ENCODE measurements around the gene ACADS. TPM values are rescaled to one million over a fixed set of nuclear protein-coding genes. Genes with fewer than 3 reads are reported as not detected.

The ACADS gene
- total RNA-seq, 1 donor from 2014 or later = 58.5 TPM

DNA sequence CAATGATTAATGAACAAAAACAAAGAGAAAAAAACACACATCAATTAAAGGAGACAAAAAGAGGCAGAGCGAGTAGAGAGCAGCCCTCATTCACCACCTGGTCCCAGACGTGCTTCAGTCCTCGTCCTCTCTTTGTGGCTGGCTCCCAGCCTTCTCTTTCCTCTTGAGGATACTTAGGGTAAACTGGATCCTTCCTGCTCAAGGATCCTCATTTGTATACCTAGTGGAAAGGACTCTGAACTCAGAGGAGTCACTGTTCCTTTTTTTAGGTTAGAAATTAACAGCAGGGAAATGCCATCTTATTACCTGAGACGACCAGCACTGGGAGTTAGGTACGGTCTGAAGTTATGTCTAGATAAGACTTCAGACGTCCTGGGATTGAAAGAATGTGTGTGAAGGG, 29.0 kb upstream of the ACADS start:
- H3K4me1 ChIP-seq = no peaks in the 10 kb centered on the region
- H3K36me3 ChIP-seq = peaks cover 56 to 74% of the 10 kb centered on the region in 2 donors
- no peaks in the 10 kb centered on the region for H3K27me3 ChIP-seq
- TF ChIP-seq, protein P1, sequence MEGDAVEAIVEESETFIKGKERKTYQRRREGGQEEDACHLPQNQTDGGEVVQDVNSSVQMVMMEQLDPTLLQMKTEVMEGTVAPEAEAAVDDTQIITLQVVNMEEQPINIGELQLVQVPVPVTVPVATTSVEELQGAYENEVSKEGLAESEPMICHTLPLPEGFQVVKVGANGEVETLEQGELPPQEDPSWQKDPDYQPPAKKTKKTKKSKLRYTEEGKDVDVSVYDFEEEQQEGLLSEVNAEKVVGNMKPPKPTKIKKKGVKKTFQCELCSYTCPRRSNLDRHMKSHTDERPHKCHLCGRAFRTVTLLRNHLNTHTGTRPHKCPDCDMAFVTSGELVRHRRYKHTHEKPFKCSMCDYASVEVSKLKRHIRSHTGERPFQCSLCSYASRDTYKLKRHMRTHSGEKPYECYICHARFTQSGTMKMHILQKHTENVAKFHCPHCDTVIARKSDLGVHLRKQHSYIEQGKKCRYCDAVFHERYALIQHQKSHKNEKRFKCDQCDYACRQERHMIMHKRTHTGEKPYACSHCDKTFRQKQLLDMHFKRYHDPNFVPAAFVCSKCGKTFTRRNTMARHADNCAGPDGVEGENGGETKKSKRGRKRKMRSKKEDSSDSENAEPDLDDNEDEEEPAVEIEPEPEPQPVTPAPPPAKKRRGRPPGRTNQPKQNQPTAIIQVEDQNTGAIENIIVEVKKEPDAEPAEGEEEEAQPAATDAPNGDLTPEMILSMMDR (IDR thresholded peaks at IDR 0.05) = no peak
- DNase-seq (ENCODE audit: low spot score in 2 of 2) = no peak
- no peak overlapping the region for H3K4me3 ChIP-seq
- H3K9me3 ChIP-seq = no peaks in the 10 kb centered on the region
- intact Hi-C loops (cut with DNase I) = no loop called here
- no peak overlapping the region for H3K27ac ChIP-seq

DNA sequence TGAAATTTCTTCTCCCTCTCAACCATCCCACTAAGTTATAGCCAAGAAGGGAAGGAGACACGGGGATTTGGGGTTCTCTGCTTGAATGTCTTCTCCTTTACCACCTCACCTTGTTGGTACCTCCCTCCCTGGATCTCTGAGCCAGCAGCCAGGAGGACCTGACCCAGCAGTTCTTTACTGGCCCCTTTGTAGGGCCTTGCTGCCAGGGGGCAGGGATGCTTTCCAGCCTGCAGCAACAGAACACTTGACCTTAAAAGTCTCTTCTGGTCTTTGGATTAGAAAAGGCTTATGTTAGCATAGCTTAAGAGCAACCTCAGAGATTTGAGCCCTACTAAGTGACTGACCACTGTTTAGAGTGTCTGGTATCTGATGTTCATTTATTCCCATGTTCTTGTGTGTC, 28.3 kb upstream of the ACADS start:
- intact Hi-C loops (cut with DNase I) = no loop called here
- DNase-seq (ENCODE audit: low spot score in 2 of 2) = no peak

DNA sequence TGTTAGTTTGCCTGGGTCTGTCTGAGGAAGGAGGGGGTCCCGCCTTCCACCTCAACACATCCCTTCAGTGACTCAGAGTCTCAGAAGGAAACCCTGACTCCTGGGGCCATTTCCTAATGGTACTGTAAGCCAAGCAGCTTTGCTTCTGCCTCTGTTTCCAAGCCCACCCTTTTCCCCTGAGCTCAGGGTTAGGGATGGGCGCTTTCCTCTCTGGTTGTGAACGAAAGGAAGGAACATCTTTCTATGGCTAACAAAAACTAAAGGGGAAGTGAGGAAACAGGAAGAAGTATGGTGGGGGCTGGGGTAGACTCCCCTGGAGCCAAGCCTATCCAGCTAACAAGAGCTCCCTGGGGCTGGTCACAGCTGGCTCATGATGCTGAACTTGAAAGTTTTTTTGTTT, 27.0 kb upstream of the ACADS start:
- Histone ChIP-seq H3K4me3 (no peak overlapping the region), H3K4me1 (no peaks in the 10 kb centered on the region), H3K36me3 (peaks cover 54 to 87% of the 10 kb centered on the region in 2 donors), H3K9me3 (no peaks in the 10 kb centered on the region), H3K27ac (no peak overlapping the region), H3K27me3 (no peaks in the 10 kb centered on the region)
- TF ChIP-seq, protein P1 (IDR thresholded peaks at IDR 0.05) = no peak
- no peak for DNase-seq (ENCODE audit: low spot score in 2 of 2)
- intact Hi-C loops (cut with DNase I) = no loop called here

More for the DNA sequence above, 28.3 kb upstream of the ACADS start:
- no peaks in the 10 kb centered on the region for H3K9me3 ChIP-seq
- H3K27me3 ChIP-seq = no peaks in the 10 kb centered on the region
- TF ChIP-seq, protein P1 (IDR thresholded peaks at IDR 0.05) = no peak
- H3K4me3 ChIP-seq = no peak overlapping the region
- H3K4me1 ChIP-seq = no peaks in the 10 kb centered on the region
- peaks cover 56 to 75% of the 10 kb centered on the region in 2 donors for H3K36me3 ChIP-seq
- H3K27ac ChIP-seq = no peak overlapping the region

DNA sequence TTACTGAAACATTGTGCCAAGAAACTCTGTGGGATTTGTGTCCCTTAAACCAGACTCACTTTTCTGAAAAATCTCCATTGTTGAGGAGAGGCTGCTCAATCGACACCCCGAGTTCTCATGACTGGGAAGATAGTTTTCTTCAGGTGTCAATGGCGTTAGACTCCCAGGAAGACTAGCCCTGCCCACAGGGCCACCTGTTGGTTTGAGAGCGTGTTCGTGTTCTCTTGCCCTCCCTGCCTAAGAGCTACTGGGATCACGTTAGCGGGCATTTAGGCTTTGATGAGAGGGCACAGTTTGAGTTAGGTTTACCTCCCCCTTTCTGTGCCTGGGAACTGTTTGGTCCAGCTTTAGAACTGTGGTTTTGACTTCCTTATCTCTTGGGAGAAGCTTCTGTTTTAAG, 26.1 kb upstream of the ACADS start:
- intact Hi-C loops (cut with DNase I) = no loop called here
- no peaks in the 10 kb centered on the region for H3K4me1 ChIP-seq
- no peak overlapping the region for H3K27ac ChIP-seq
- H3K4me3 ChIP-seq = no peak overlapping the region
- H3K9me3 ChIP-seq = no peaks in the 10 kb centered on the region
- TF ChIP-seq, protein P1 (IDR thresholded peaks at IDR 0.05) = no peak
- H3K36me3 ChIP-seq = peaks cover 47 to 80% of the 10 kb centered on the region in 2 donors
- no peak for DNase-seq (ENCODE audit: low spot score in 2 of 2)
- no peaks in the 10 kb centered on the region for H3K27me3 ChIP-seq

DNA sequence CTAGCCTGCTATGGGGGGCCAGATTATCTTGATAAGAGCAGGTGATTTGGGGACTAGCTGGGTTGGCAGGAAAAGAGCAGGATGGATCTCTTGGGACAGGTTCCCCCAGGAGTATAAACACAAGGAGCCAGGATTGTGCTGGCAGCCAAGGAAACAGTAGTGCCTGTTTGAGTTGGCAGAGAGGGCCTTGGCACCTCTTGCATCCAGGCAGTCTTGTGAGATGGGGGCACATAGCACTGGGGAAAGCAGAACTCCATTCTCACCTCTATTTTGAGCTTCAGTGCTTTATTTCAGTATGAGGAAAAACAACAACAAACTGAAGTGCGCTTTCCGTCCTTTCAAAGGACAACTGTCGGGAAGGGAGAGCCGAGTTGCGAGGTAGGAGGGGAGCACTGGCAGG, 24.7 kb upstream of the ACADS start:
- intact Hi-C loops (cut with DNase I) = no loop called here
- H3K36me3 ChIP-seq = peaks cover 34 to 70% of the 10 kb centered on the region in 2 donors

More for the DNA sequence above, 24.7 kb upstream of the ACADS start:
- Histone ChIP-seq H3K27me3 (no peaks in the 10 kb centered on the region), H3K9me3 (no peaks in the 10 kb centered on the region), H3K4me3 (no peak overlapping the region), H3K4me1 (no peaks in the 10 kb centered on the region), H3K27ac (no peak overlapping the region)
- TF ChIP-seq, protein P1 (IDR thresholded peaks at IDR 0.05) = no peak
- no peak for DNase-seq (ENCODE audit: low spot score in 2 of 2)

Data from ascending aorta (tissue), 2 donors.